Testis (tissue), 2 donors: ENCODE data around the gene C3orf20.

ENCODE experiments used
- POLR2A ChIP-seq: fragments of 450-650 bp; IDR thresholded peaks from one replicate; pipeline ENCODE4 v1.6.1; 2017; ENCODE audit warnings: antibody characterized with exemption, mild to moderate bottlenecking, moderate library complexity
- TF ChIP-seq, protein P1 (sequence below), 3 experiments: fragments of 450-650 bp in 2 of 3; fragments of 200-600 bp in 1 of 3; sonication (generic) in 1 of 3; IDR thresholded peaks; one replicate each; pipeline ENCODE4 v1.5.1; 2016 to 2019; ENCODE audit warnings: antibody characterized with exemption in 3 of 3, mild to moderate bottlenecking in 2 of 3, moderate library complexity in 1 of 3

DNA sequence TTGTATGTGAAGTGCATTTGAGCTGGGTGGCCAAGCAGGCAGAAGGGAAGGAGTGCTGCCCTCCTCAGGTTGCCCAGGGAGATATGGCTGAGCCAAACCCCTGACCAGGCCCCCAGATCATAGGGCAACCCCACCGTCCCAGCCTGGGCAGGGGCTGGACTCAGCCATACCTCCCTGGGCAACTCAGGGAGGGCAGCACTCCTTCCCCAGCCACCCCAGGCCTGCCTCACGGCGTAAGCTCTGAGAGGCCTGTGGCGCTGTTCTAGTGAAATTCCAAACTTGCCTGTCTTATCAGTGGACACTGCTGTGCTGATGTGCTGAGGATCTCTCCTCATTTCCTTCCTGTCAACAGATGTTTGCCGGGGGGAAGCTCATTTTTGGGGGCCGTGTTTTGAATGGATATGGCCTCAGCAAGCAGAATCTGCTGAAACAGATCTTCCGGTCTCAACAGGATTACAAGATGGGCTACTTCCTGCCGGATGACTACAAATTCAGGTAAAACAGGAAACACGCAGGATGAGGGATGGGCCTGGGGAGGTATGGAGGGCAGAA is 86.3 kb downstream of the C3orf20 start:
- TF ChIP-seq, protein P1, sequence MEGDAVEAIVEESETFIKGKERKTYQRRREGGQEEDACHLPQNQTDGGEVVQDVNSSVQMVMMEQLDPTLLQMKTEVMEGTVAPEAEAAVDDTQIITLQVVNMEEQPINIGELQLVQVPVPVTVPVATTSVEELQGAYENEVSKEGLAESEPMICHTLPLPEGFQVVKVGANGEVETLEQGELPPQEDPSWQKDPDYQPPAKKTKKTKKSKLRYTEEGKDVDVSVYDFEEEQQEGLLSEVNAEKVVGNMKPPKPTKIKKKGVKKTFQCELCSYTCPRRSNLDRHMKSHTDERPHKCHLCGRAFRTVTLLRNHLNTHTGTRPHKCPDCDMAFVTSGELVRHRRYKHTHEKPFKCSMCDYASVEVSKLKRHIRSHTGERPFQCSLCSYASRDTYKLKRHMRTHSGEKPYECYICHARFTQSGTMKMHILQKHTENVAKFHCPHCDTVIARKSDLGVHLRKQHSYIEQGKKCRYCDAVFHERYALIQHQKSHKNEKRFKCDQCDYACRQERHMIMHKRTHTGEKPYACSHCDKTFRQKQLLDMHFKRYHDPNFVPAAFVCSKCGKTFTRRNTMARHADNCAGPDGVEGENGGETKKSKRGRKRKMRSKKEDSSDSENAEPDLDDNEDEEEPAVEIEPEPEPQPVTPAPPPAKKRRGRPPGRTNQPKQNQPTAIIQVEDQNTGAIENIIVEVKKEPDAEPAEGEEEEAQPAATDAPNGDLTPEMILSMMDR (IDR thresholded peaks at IDR 0.05), result no peak
- TF ChIP-seq POLR2A, result no peak
